Uterus (tissue), 2 donors: ENCODE results near the gene UQCR10.

Experiments
- POLR2A ChIP-seq, 2 donors: fragments of 450-650 bp; IDR thresholded peaks; one replicate each; pipeline ENCODE4 v1.6.1; 2016; ENCODE audit warnings: antibody characterized with exemption in 2 of 2, mild to moderate bottlenecking in 1 of 2, moderate library complexity in 1 of 2
- TF ChIP-seq, protein P1 (sequence below), 4 experiments: fragments of 200-600 bp in 2 of 4; fragments of 450-650 bp in 2 of 4; sonication (generic) in 2 of 4; IDR thresholded peaks; one replicate each; pipeline ENCODE4 v1.5.1; 2016 to 2019; ENCODE audit warnings: antibody characterized with exemption in 4 of 4, mild to moderate bottlenecking in 2 of 4, moderate library complexity in 1 of 4

DNA sequence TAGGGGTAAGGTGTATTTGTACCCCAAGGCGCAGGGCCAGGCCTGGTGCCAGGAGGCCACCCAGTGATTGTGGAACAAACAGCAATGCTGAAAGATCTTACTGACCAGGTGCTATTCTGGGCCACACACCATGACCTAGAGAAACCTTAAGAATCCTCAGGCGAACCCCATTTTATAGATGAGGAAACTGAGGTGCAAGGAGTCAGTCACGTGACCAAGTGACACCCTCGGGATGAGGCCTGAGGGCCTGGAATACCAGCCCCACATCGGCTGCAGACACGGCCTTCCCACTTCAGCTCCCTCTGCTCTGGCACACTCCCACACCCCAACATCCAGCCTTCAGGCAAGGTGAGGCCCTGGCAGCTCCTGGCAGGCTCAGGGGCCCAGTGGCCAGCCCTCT lies 34.3 kb upstream of the UQCR10 start:
- TF ChIP-seq, protein P1, sequence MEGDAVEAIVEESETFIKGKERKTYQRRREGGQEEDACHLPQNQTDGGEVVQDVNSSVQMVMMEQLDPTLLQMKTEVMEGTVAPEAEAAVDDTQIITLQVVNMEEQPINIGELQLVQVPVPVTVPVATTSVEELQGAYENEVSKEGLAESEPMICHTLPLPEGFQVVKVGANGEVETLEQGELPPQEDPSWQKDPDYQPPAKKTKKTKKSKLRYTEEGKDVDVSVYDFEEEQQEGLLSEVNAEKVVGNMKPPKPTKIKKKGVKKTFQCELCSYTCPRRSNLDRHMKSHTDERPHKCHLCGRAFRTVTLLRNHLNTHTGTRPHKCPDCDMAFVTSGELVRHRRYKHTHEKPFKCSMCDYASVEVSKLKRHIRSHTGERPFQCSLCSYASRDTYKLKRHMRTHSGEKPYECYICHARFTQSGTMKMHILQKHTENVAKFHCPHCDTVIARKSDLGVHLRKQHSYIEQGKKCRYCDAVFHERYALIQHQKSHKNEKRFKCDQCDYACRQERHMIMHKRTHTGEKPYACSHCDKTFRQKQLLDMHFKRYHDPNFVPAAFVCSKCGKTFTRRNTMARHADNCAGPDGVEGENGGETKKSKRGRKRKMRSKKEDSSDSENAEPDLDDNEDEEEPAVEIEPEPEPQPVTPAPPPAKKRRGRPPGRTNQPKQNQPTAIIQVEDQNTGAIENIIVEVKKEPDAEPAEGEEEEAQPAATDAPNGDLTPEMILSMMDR (IDR thresholded peaks at IDR 0.05) = no peak
- no peak for TF ChIP-seq POLR2A (IDR thresholded peaks at IDR 0.05)
